Left renal cortex interstitium (tissue), 4 donors: ENCODE data around the gene COPE. TPM values are rescaled to one million over a fixed set of nuclear protein-coding genes. Genes with fewer than 3 reads are reported as not detected.
"Not testable (repeated sequence)": the region's sequence is repeated elsewhere in the genome, so short reads cannot be mapped to it uniquely, and the experiment has no call there.

Experiments
- DNase-seq, 4 donors: peaks; one replicate each; pipeline ENCODE4 v3.0.0-alpha.2; 2013; ENCODE audit warnings: low read depth in 4 of 4, low spot score in 2 of 4, missing footprints in 1 of 4
- polyA plus RNA-seq, 4 donors: library from polyadenylated mRNA; unstranded; fragments of 120-200 nt; gene quantifications; one replicate each; pipeline ENCODE4 v1.2.1, GENCODE V29; 2013; ENCODE audit not compliant: insufficient read length in 4 of 4

Gene COPE
- polyA plus RNA-seq = 100 to 1,000 TPM in 3 of 4 donors, 10 to 100 TPM in 1; 97.5 to 153 (median 119) TPM

GRCh38 chr19:18919086-18919899 is at the start of gene COPE, which contains the start of gene DDX49:
COPE (minus strand) TSS chr19:18919387; CDS start chr19:18919348, 39 bp downstream.
DDX49 (plus strand) TSS chr19:18919715; CDS start chr19:18919742, 27 bp downstream.
- peak; percentile 96 to 100 (median 98) for DNase-seq

- peak in 1 of 4 donors; percentile 62 for DNase-seq
Observed at GRCh38 chr19:18967358-18968146, 48.4 kb upstream of the COPE start.

DNA sequence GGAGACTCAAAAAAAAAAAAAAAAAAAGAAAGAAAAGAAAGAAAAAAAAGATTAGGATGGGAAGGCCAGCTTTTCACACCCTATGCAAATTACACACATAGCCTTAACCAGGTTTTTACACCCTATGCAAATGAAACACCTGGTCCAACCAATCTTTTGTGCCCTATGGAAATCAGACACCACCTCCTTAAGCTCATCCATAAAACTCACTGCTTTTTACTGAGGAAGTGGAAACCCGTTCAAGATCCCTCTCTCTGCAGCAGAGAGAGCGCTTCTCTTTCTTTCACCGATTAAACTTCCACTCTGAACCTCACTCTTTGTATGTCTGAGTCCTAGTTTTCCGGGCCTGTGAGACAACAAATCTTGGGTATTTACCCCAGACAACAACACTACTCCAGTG is 47.1 kb upstream of the COPE start:
- no peak for DNase-seq

GRCh38 chr19:18964121-18964520 is 44.9 kb upstream of the COPE start:
- no peak for DNase-seq

DNA sequence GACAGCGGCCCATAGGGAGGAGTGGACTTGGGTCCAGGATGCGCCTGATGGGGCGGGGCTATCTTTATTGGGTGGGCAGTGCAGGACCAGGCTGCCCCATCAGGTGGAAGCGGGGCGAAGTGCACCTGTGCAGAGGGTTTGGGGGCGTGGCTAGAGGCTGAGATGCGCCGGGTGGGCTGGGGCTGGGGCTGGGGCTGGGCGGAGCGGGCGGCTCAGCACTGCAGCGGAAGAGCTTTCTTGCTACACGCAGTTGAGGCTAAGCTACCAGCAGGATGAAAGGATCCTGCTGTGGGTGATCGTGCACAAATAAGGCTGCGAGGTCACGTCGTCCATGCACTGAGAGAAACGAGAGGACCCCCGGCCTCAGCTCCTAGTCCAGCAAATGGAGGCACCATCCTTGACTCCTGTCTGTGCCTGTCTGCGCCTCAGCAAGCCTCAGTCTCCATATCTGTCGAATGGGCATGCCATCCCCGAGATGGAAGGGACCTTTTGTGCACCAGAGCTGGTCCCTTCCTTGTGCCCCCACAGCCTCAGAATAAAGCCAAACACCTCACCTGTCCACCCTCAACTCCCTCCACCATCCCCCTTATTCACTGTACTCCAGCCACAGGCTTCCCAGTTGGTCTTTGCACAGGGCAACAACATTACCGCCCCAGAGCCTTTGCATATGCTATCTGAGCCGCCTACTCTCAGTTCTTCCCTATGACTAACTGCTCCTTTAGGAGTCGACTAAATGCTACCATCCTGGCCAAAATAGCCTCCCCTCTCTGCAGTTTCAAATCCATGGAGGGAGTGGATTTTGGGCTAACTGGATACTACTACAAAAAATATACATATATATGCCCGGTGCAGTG is 42.8 kb upstream of the COPE start:
- DNase-seq = peak in 1 of 4 donors; percentile 29

- no peak for DNase-seq
Observed at GRCh38 chr19:18960370-18960769, 41.2 kb upstream of the COPE start.

GRCh38 chr19:18955042-18955441 is 35.9 kb upstream of the COPE start:
- DNase-seq = no peak

DNA sequence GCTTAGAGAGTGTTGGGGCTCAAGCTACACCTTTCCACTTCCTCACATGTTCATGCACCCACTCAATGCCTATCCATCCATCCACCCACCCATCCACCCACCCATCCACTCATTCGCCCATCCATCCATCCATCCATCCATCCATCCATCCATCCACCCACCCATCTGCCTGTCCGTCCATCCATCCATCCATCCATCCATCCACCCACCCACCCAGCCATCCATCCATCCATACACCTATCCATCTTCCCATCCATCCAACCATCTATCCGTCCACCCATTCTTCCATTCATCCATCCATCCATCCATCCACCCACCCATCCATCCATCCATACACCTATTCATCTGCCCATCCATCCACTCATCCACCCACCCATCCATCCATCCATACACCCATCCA is 34.9 kb upstream of the COPE start:
- DNase-seq = no peak

GRCh38 chr19:18952364-18953003 is 33.3 kb upstream of the COPE start:
- DNase-seq = not testable (repeated sequence)

GRCh38 chr19:18951721-18952281 is 32.6 kb upstream of the COPE start:
- no peak for DNase-seq

DNA sequence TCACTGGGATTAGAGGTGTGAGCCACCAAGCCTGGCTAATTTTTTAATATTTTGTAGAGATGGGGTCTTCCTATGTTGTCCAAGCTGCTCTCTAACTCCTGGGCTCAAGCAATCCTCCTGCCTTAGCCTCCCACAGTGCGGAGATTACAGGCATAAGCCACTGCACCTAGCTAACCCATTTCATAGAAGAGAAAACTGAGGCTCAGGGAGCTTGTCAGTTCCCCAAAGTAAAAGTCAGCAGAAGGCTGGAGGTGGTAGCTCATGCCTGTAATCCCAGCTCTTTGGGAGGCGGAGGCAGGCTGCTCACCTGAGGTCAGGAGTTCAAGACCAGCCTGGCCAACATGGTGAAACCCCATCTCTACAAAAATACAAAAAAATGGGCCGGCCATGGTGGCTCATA is 30.7 kb upstream of the COPE start:
- DNase-seq = no peak

DNA sequence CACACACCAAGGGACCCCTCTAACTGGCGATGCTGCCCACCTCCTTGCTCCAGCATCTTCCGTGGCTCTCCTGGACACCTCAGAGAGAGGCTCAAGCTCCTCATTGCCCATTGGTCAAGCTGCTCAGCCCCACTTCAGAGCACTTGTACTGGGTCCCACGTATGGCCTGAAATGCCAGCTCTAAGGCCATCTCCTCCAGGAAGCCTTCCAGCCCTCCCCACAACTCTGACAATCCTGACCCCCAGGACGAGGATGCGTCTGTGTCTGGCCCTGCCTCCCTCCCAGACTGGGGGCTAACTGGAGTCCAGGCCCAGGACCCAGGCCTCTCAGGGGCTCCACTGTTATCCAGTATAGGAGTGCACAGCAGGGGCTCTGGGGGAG is 29.8 kb upstream of the COPE start:
- DNase-seq = no peak

GRCh38 chr19:18948075-18948975 is 29.1 kb upstream of the COPE start:
- DNase-seq = no peak

- no peak for DNase-seq
Observed at GRCh38 chr19:18946918-18947317, 27.7 kb upstream of the COPE start.

DNA sequence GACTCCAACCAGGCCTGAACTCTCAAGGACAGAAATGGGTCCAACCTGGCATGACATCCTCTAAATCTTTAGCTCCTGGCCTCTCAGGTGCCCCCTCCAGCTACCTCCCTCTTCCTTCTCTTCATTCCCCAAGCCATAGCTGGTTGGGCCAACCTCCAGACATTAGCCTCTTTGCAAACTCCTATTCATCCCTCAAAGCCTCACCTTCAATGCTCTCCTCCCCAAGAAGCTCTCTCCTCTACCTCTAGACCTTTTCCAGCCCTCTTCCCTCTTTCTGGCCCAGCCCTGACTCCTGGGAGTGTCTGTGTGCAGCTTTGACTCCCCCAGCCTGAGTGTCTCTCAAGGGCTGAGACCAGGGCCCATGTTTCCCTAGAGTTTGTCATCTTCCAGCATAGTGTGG is 27.1 kb upstream of the COPE start:
- no peak for DNase-seq

DNA sequence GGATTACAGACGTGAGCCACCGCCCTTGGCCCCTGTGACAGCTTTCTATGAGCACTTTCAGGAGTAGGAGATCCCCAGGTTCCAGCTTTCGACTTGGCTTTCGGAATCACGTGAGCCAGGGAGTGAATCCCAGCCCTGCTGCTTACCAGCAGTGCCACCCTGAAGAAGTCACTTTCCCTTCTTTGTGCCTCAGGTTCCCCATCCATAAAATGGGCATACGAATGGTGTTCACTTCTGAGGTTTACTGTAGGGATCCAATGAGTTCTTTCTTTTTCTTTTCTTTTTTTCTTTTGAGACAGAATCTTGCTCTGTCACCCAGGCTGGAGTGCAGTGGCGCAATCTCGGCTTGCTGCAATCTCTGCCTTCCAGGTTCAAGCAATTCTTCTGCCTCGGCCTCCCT is 26.1 kb upstream of the COPE start:
- no peak for DNase-seq

DNA sequence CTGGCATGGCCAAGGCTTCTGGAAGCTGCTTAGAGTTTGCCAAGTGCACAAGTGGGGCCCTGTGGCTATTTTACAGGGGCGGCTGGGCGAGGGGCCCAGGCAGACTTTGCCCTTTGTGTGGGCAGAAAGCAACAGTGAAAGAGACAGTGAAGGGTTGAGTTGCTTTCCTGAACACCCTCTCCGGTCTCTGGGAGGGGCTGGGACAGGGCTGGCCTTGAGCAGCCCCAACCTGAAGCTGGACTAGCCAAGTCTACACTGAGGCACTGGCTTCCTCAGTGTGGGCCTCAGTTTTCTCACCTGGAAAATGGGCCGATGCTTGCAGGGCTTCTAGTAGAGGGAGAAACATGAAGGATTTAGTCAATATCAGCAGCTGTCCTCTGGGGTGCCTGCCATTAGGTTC is 24.3 kb upstream of the COPE start:
- no peak for DNase-seq

DNA sequence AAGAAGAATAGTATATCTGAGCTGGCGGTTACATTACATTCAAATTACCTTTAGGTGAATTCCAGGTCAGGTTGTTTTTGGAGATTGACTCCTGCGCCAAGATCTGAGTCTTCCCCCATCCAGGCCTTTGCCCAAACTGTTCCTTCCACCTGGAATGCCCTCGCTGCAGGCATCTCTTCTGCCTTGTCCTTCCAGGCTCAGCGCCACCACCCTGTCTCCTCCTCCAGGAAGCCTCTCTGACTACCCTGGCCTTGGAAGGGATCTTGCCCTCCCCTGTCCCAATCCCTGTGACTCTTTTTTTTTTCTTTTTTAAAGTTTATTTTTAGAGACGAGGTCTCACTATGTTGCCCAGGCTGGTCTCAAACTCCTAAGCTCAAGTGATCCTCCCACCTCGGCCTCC is 23.5 kb upstream of the COPE start:
- DNase-seq = no peak
